Gastroesophageal sphincter (tissue), 4 donors: ENCODE results near the gene ACAD10. TPM values are rescaled to one million over a fixed set of nuclear protein-coding genes. Genes with fewer than 3 reads are reported as not detected.

Source experiments
- ATAC-seq: fragments of 150-250 bp; one replicate; pipeline ENCODE4 v1.9.1; 2016; ENCODE audit warnings: mild to moderate bottlenecking, moderate library complexity
- H3K27ac ChIP-seq, 4 donors: fragments of 200-600 bp; sonication (generic) in 3 of 4; 1 replicate in 3 of 4; 2 replicates in 1 of 4; pipeline ENCODE4 v1.5.1; 2016 to 2019
- H3K27me3 ChIP-seq: fragments of 200-600 bp; sonication (generic); one replicate; pipeline ENCODE4 v1.5.1; 2019
- H3K36me3 ChIP-seq, 2 donors: fragments of 200-600 bp; sonication (generic); one replicate each; pipeline ENCODE4 v1.5.1; 2019; ENCODE audit warnings: control low read depth in 1 of 2
- H3K4me1 ChIP-seq, 3 donors: fragments of 200-600 bp; sonication (generic); 1 replicate in 2 of 3; 2 replicates in 1 of 3; pipeline ENCODE4 v1.5.1; 2016 to 2019; ENCODE audit warnings: control low read depth in 2 of 3
- H3K4me3 ChIP-seq, 2 donors: fragments of 200-600 bp; sonication (generic); one replicate each; pipeline ENCODE4 v1.5.1; 2019; ENCODE audit warnings: mild to moderate bottlenecking in 1 of 2, moderate library complexity in 1 of 2
- H3K9me3 ChIP-seq, 3 donors: fragments of 200-600 bp; sonication (generic); one replicate each; pipeline ENCODE4 v1.5.1; 2017 to 2019; ENCODE audit warnings: control low read depth in 2 of 3
- CTCF ChIP-seq, 4 experiments: fragments of 200-600 bp in 2 of 4; fragments of 450-650 bp in 2 of 4; sonication (generic) in 1 of 4; IDR thresholded peaks; one replicate each; pipeline ENCODE4 v1.5.1; 2017 to 2019; ENCODE audit warnings: antibody characterized with exemption in 4 of 4, mild to moderate bottlenecking in 2 of 4, moderate library complexity in 2 of 4
- EP300 ChIP-seq: sonication (generic); formaldehyde crosslinking; IDR thresholded peaks from one replicate; pipeline ENCODE4 v1.6.1; 2017; ENCODE audit warnings: antibody characterized with exemption, mild to moderate bottlenecking
- POLR2A ChIP-seq, 2 donors: fragments of 450-650 bp; IDR thresholded peaks; one replicate each; pipeline ENCODE4 v1.6.1; 2017; ENCODE audit warnings: antibody characterized with exemption in 2 of 2, mild to moderate bottlenecking in 2 of 2, moderate library complexity in 1 of 2
- POLR2AphosphoS5 ChIP-seq: sonication (generic); formaldehyde crosslinking; IDR thresholded peaks from one replicate; pipeline ENCODE4 v1.6.1; 2017; ENCODE audit warnings: antibody characterized with exemption
- WGBS, 2 donors: methylation state at CpG; one replicate each; pipeline ENCODE4 v1.1.5; 2018; ENCODE audit warnings: low coverage in 1 of 2; 5-methylcytosine and 5-hydroxymethylcytosine counted together
- small RNA-seq, 4 donors: library from RNA; depleted of rRNA; stranded (forward); fragments of <200 nt; gene quantifications; one replicate each; pipeline ENCODE3, GENCODE V24; 2016
- total RNA-seq, 4 donors: library from RNA; depleted of rRNA; stranded (reverse); fragments of >200 nt; gene quantifications; one replicate each; pipeline ENCODE4 v1.1.0, GENCODE V29; 2016

Gene ACAD10
- total RNA-seq, 4 donors from 2014 or later, result 7.5 to 26.5 (median 19.0) TPM

GRCh38 chr12:111799758-111800157 is 113.9 kb downstream of the ACAD10 start:
- no peak for ATAC-seq
- no peak overlapping the region for H3K4me3 ChIP-seq

GRCh38 chr12:111803038-111803626 is 117.3 kb downstream of the ACAD10 start:
- H3K4me3 ChIP-seq, result no peak overlapping the region
- H3K27me3 ChIP-seq, result no peaks in the 10 kb centered on the region
- H3K36me3 ChIP-seq, result peaks cover 6 to 100% of the 10 kb centered on the region in 2 donors
- H3K4me1 ChIP-seq, result peaks cover 0 to under 1% (median 0%) of the 10 kb centered on the region in 3 donors
- no peaks in the 10 kb centered on the region for H3K9me3 ChIP-seq
- 91 to 95% methylated on average over 3 to 6 of the region's 6 CpGs for WGBS, 2 donors
- TF ChIP-seq CTCF (IDR thresholded peaks at IDR 0.05), result no peak
- TF ChIP-seq POLR2AphosphoS5, result no peak
- no peak for TF ChIP-seq EP300
- no peak for TF ChIP-seq POLR2A (IDR thresholded peaks at IDR 0.05)
- H3K27ac ChIP-seq, result no peak overlapping the region
- no peak for ATAC-seq

More at GRCh38 chr12:111799758-111800157, 113.9 kb downstream of the ACAD10 start:
- peaks cover 6 to 100% of the 10 kb centered on the region in 2 donors for H3K36me3 ChIP-seq
- H3K27me3 ChIP-seq, result no peaks in the 10 kb centered on the region
- no peak overlapping the region for H3K27ac ChIP-seq
- no peak for TF ChIP-seq POLR2AphosphoS5
- no peak for TF ChIP-seq EP300
- no peak for TF ChIP-seq CTCF (IDR thresholded peaks at IDR 0.05)
- no peak for TF ChIP-seq POLR2A (IDR thresholded peaks at IDR 0.05)
- no peaks in the 10 kb centered on the region for H3K9me3 ChIP-seq
- 60% methylated on average over 1 of the region's 9 CpGs; no CpG with 5 or more reads in 1 of the 2 donors for WGBS, 2 donors
- peaks cover 0 to 3% (median 0%) of the 10 kb centered on the region in 3 donors for H3K4me1 ChIP-seq

GRCh38 chr12:111803851-111804250 is 118.0 kb downstream of the ACAD10 start:
- Histone ChIP-seq H3K4me1 (no peaks in the 10 kb centered on the region), H3K9me3 (no peaks in the 10 kb centered on the region), H3K27me3 (no peaks in the 10 kb centered on the region), H3K4me3 (no peak overlapping the region), H3K27ac (no peak overlapping the region), H3K36me3 (peaks cover 6 to 100% of the 10 kb centered on the region in 2 donors)
- no peak for TF ChIP-seq POLR2AphosphoS5
- TF ChIP-seq EP300, result no peak
- TF ChIP-seq POLR2A (IDR thresholded peaks at IDR 0.05), result no peak
- no peak for TF ChIP-seq CTCF (IDR thresholded peaks at IDR 0.05)
- 93 to 96% methylated on average over 4 to 5 of the region's 8 CpGs for WGBS, 2 donors
- ATAC-seq, result no peak

- 85 to 100% methylated on average over 2 to 3 of the region's 4 CpGs for WGBS, 2 donors
- H3K9me3 ChIP-seq, result no peaks in the 10 kb centered on the region
- TF ChIP-seq CTCF (IDR thresholded peaks at IDR 0.05), result no peak
- no peak for TF ChIP-seq EP300
- no peak for TF ChIP-seq POLR2AphosphoS5
- TF ChIP-seq POLR2A (IDR thresholded peaks at IDR 0.05), result no peak
Observed at GRCh38 chr12:111806304-111806703, 120.5 kb downstream of the ACAD10 start.

More at GRCh38 chr12:111806304-111806703, 120.5 kb downstream of the ACAD10 start:
- Histone ChIP-seq H3K4me1 (no peaks in the 10 kb centered on the region), H3K4me3 (no peak overlapping the region), H3K27ac (no peak overlapping the region), H3K36me3 (peaks cover 0 to 100% of the 10 kb centered on the region in 2 donors), H3K27me3 (no peaks in the 10 kb centered on the region)
- ATAC-seq, result no peak

Small RNAs within 50 kb of the gene (small RNA-seq; reads per million reads assigned to genes)
- 0.55 to 2.2 (median 1.1) reads per million in 4 donors for gene MIR6761

Other genes with a start within 250 kb of the ACAD10 start
- 10 to 100 TPM; 40.9 to 93.4 (median 50.1) TPM for gene ATXN2, start 86.7 kb upstream of the ACAD10 start, total RNA-seq
- gene BRAP, start 97 bp upstream of the ACAD10 start, total RNA-seq, result 10 to 100 TPM; 21.7 to 26.5 (median 23.1) TPM
- gene ALDH2, start 80.9 kb downstream of the ACAD10 start, total RNA-seq, result 100 to 1,000 TPM; 197 to 245 (median 209) TPM
- gene MAPKAPK5, start 156.2 kb downstream of the ACAD10 start, total RNA-seq, result 10 to 100 TPM; 40.7 to 70.4 (median 50.4) TPM